ENCODE measurements around the gene GABRR3.

GABRR3 gene

GRCh38 chr3:97991293-97991682 is 43.8 kb downstream of the GABRR3 start:
- DNase-seq: peak in 3 of 56 donors; percentile 1 to 4 (median 2)

- no peak for DNase-seq
These were observed 44.4 kb downstream of the GABRR3 start for GRCh38 chr3:97990624-97991292.

DNA sequence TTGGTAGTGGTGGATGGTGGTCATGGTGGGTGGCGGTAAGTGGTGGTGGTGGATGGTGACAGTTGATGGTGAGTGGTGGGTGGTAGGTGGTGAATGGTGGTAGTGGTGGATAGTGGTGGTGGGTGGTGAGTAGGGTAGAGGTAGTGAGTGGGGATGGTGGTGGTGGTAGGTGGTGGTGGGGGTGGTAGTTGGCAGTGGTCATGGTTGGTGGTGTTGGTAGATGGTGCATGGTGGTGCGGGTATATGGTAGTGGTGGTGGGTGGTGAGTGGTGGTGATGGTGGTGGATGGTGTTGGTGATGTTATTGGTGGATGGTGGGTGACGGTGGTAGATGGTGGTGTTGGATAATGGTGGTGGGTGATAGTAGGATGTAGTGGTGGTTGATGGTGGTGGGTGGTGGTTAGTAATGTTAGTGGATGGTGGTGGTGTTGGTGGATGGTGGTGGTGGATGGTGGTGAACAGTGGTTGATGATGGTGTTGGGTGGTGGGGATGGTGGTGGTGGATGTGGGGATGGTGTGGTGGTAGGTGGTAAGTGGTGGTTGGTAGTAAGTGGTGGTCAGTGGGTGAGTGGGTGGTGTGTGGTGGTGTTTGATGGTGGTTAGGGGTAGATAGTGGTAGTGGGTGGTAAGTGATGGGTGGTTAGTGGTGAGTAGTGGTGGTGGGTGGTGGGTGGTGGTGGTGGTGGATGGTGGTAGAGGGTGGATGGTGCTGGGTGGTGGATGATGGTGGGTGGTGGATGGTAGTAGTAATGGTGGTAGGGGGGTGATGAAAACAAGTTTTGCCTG is 46.1 kb downstream of the GABRR3 start:
- no peak for DNase-seq

GRCh38 chr3:97987306-97987705 is 47.8 kb downstream of the GABRR3 start:
- DNase-seq: no peak

- DNase-seq: peak in 2 of 56 donors; percentile 4 to 16
These were observed 51.1 kb downstream of the GABRR3 start for GRCh38 chr3:97983933-97984491.

- no peak for DNase-seq
These were observed 53.2 kb downstream of the GABRR3 start for GRCh38 chr3:97981886-97982285.

DNA sequence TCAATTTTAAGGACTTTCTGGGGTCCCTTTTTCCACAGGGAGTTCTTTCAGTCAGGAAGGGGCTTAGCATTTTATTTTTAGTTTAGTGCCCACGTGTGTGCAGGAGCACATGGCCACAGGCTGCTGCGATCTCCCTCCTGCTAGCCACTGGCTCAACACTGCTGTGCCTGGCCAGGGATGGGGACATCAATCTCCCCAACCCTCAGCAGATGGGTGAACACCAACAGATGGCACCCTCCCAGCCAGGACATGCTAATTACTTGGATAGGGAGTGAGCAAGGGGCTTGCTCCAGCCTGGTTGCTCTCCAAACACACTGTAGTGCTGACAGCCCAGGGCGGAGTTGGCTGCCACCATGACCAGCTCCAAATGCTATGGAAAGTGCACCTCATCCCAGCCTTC is 55.5 kb downstream of the GABRR3 start:
- no peak for DNase-seq

DNA sequence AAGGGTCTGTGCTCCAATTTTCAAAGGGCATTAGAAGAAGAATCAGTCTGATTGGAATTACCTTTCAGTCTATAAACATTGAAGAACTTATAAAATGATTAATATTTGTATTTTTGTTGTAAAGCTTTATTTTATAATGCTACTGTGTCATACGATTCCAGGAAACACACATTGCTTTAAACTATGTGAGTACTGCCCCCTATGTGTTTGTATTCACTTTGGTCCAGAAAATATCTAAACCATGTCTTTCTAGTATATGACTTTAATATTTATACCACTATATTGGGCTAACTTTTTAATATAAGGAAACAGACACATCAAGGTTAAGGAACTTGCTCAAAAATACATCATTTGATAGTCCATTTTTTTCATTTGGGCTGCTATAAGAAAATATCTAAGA is 59.6 kb downstream of the GABRR3 start:
- no peak for DNase-seq

- DNase-seq: no peak
These were observed 60.1 kb downstream of the GABRR3 start for GRCh38 chr3:97974996-97975395.

DNA sequence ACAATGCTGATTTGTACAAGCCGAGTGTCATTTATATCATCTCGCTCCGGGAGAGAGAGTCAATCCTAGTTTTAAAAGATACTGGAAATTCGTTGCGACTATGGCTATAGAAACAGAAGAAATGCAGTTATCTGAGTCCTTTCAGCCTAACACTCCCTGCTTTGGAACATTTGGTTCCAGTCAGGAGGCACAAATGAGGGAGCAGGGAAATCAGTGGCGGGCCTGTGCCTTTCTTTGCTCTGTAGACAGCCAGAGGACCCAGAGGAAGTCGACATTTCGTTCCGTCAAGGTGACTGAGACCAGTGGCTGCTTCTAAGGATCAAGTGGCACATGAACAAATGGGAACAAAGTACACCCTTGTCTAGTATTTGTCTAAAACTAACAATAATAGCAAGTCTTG is 62.1 kb downstream of the GABRR3 start:
- DNase-seq: no peak

DNA sequence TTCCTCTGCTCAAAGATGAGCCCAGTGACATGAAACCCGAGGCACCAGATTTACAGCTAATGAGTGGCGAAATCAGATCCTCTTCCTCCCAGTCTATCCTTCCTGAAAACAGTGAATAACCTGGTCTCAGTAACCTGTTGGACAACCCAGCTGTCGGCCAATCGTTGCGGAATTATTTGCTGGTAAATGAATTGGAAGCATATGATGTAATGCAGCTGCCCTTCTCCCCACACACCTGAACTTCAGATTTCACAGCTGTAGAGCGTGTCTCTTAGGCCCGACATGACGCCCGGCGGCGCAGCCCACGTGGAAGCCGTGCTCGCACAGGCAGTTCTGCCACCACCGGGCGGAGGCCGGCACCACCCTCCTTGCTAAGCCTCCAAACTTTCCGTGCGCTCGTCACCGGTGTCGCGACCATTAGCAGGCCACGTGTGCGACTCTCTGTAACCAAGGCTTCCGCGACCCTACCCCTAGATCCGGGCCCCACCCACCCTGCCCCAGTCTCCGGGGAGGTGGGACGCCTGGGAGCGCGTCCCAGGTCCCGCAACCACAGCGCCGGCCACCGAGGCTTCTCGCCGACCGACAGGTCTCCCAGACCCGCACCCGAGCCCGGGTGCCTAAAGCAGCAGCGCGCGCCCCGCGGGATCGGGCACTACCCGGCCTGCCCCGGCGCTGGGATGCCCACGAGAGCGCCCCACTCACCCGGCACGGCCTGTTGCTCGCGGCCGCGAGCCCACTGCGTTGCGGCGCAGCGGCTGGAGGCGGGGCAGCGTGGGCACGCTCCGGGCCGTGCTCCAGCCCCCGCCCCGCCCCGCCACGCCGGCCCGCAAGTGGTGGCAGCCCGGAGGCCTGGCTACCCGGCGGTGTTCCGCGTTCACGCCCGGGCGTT is 63.2 kb downstream of the GABRR3 start, which contains the start of gene RIOX2:
RIOX2 (minus strand) TSS at position 753 of the 889 bp plus-strand sequence. CDS start 4,838 bp downstream, outside the sequence.
- DNase-seq: peak in 52 of 56 donors; percentile 14 to 85 (median 60)

DNA sequence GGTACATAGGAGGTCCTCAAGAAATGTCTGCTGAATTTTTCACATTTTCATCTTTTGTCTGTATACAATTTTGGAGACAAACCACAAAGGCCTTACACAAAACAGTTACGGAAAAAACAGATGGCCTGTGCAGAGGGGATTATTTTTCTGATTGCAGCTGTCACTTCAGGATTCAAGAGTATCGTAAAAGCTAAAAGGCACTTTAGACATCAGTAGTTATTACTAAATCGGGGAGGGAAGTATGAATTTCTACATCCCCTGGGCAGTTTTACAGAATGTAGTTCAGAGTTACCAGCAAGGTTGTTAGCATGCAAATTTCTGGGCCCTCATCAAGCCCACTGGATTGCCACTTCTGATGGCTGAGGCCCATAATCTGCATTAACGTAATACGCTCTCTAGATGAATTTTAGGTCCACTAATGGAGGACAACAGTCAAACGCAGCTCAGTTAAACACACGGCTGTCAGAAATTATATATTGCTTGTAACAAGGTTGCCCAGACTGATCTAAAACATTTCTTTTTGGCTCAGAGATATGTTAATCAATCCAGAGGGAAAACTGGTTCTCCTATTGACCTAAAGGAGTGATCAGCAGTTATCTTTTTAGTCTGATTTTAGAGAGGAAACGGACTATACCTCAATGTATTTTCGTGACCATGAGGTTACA is 64.0 kb downstream of the GABRR3 start:
- DNase-seq: no peak

DNA sequence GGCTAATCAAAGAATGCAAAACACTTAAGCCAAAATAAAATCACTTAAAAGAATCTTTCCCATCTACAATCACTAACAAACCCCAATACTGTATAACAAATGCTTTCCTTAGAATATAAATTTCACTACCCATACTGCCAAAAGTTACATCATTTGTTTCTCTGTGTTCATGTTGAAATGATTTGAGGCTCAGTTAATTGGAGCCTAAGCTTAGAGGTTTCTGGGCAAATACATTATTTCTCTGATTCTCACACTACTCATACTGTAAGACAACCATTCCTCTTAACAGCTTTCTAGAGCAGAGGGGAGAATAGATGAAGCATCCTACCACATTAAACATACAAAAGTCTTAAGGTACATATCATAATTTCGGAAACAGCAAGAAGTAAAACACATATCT is 65.0 kb downstream of the GABRR3 start:
- no peak for DNase-seq

DNA sequence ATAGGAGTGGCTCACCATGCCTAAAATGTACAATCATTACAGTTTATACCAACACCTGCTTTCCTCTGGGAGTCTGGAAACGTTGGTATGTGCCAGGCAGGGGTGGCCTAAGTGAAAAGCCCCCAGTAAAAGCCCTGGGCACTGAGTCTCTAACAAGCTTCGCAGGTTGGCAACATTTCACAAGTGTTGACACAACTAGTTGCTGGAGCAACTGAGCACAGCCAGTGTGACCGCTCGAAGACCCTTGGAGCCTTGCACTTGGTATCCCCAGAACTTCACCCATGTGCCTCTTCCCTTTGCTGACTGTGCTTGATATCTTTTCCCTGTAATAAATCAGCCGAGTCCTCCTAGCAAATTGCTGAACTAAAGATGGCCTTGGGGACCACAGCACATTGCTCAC is 65.6 kb downstream of the GABRR3 start:
- no peak for DNase-seq

DNA sequence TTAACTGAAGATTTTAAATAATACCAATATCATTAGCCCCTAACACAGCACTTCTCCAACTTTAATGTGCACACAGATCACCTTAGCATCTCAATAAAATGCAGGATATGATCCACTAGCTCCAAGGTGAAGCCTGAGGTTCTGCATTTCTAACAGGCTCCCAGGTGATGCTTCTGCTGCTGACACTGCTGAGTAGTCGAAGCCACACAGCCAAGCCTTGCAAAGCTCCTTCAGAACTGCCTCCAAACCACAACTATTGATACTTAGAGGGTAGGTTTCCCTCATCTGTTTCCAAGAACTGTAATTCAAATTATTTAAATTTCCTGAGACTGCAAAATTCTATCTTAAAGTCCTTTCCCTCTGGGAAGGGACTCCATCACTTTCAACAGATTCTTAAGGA is 66.7 kb downstream of the GABRR3 start:
- DNase-seq: no peak

- DNase-seq: no peak
These were observed 67.1 kb downstream of the GABRR3 start for GRCh38 chr3:97967966-97968365.

GRCh38 chr3:97960993-97961766 is 73.9 kb downstream of the GABRR3 start:
- DNase-seq: no peak

DNA sequence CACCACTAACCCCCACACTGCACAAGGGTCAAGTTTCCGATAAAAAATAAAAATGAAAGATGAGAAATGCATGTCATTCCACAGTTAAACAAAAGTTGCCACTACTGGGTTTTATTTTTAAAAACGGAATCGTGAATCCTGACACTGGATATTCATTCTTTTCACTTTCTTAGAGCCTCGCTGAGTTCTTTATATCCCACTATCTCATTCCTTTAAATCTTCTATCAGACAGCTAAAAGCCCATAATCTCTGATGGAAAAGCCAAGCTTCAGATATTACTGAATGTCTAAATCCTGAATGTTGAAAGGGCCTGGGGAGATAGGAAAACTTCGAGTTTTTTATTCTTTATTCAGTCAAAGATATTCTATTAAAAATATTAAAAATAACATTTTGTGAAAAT is 74.6 kb downstream of the GABRR3 start:
- DNase-seq: no peak

DNA sequence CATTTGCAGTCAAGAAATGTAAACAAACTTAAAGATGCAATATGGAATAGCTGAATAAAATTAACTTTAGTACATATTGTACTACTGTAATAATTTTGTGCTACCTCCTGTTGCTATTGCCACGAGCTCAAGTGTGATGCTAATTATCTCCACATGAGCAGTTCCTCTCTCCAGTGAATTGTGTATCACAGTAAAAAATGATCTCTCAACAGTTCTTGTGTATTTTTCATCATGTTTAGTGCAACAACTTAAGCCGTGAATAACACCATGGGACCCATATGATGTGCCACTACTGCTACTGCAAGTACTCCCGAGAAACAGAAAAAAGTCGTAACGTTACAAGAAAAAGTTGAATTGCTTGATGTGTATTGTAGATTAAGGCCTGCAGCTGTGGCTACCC is 75.2 kb downstream of the GABRR3 start:
- no peak for DNase-seq

DNA sequence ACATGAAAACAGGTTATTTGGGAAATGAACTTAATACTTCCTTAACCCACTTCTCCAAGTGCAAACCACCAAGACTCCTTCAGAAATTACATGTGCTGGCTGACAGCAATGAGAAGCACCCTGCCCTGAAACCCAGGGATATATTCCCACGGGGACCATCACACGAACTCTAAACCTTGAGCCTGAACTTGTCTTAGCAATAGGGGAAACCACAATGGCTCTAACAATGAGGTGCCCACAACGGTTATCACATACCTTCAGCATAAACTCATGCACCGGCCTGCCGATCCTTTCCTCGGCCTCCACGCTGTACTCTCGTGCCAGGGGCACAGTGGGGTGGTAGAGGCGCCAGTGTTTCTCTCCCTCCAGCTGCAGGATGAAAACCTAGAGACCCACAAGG is 76.3 kb downstream of the GABRR3 start:
- no peak for DNase-seq

Data from amygdala (tissue), 56 donors.